ENCODE data around the gene NCLN.
"Not testable (repeated sequence)": the region's sequence is repeated elsewhere in the genome, so short reads cannot be mapped to it uniquely, and the experiment has no call there.

NCLN gene

GRCh38 chr19:3183721-3184641 lies 1.7 kb upstream of the NCLN start:
- DNase-seq (ENCODE audit: low read depth) = no peak

- no peak for DNase-seq (ENCODE audit: low read depth)
Measured at GRCh38 chr19:3184847-3185460, 776 bp upstream of the NCLN start.

GRCh38 chr19:3186160-3186688 lies 494 bp downstream of the NCLN start:
- no peak for DNase-seq (ENCODE audit: low read depth)

- DNase-seq (ENCODE audit: low read depth) = no peak
Measured at GRCh38 chr19:3186891-3187661, 1.3 kb downstream of the NCLN start.

- no peak for DNase-seq (ENCODE audit: low read depth)
Measured at GRCh38 chr19:3187662-3188511, 2.2 kb downstream of the NCLN start.

DNA sequence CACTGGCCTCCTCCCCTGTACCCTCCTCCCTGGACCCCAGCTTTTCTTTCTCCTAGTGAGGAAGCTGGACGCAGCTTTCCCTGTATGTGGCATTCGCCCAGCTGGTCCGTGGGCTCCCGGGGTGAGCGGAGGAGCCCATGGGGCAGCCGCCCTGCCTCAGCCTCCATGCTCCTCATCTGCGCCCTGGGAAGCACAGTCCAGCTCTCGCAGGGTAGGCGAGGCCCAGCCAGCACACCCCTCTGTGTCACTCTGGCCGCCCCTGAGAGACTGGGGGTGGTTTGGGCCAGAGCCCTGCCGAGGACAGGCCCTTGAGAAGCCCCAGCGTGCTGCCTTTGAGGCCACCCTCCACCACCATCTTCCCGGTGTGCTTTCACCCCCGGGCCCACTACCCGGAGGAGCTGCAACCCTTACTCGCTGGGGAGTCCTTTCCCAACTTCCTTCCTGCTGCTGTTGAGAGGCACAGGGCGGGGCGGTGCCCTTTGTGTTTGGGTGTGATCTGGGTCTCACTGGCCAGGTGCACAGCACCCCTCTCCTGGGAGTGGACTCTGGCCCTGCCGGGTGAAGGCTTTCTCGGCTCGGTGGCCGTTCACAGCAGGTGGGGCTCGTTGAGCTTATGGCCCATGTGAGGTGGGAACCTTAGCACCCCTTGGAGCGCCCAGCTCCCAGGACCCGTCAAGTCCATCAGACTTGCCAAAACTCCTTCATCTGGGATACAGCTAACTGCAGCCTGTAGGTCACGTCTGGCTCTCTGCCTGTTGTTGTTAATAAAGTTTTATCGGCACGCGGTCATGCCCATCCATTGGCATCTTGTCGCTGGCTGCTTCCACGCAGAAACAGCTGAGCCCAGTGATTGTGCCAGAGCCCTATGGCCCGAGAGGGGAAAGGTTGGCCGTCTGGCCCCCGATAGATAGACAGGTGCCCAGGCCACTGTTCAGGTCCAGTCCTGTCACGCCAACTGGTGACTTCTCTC lies 3.2 kb downstream of the NCLN start:
- no peak for DNase-seq (ENCODE audit: low read depth)

GRCh38 chr19:3189702-3190469 lies 4.2 kb downstream of the NCLN start:
- no peak for DNase-seq (ENCODE audit: low read depth)

DNA sequence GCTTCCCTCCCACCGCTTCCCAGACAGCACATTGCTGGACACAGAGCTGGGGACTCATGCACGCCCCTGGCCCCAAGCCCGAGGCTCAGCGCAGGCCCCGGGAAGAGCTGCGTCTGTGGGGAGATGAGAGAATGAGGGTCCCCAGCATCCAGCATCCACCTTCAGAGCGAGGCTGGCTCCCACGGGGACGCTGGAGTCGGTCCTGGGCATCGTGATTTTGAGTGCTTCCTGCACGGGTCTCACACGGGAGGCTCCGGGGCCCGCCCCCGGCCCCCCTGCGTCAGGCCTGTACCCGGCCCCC lies 4.7 kb downstream of the NCLN start:
- no peak for DNase-seq (ENCODE audit: low read depth)

- DNase-seq (ENCODE audit: low read depth) = no peak
Measured at GRCh38 chr19:3190921-3191805, 5.4 kb downstream of the NCLN start.

- not testable (repeated sequence) for DNase-seq (ENCODE audit: low read depth)
Measured at GRCh38 chr19:3191806-3192104, 6.0 kb downstream of the NCLN start.

GRCh38 chr19:3192228-3192635 lies 6.5 kb downstream of the NCLN start:
- DNase-seq (ENCODE audit: low read depth) = no peak

DNA sequence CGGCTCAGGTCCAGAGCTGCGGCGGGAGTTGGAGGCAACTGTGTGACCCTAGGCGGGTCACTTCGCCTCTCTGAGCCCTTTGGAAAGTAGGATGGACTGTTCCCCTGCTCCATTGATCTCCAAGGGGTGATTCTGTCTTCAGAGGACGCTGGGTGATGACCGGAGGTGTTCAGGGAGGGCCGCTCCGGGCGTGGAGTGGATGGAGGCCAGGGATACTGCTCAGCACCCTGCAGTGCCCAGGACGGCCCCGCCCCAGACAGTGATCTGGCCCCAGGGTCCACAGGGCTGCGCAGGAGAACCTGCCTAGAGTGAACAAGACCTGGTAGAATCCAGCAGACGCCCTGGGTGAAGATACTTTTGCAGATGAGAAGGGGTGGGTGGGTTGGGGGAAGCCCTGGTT lies 7.0 kb downstream of the NCLN start:
- DNase-seq (ENCODE audit: low read depth) = no peak

GRCh38 chr19:3193256-3194105 lies 7.8 kb downstream of the NCLN start:
- no peak for DNase-seq (ENCODE audit: low read depth)

DNA sequence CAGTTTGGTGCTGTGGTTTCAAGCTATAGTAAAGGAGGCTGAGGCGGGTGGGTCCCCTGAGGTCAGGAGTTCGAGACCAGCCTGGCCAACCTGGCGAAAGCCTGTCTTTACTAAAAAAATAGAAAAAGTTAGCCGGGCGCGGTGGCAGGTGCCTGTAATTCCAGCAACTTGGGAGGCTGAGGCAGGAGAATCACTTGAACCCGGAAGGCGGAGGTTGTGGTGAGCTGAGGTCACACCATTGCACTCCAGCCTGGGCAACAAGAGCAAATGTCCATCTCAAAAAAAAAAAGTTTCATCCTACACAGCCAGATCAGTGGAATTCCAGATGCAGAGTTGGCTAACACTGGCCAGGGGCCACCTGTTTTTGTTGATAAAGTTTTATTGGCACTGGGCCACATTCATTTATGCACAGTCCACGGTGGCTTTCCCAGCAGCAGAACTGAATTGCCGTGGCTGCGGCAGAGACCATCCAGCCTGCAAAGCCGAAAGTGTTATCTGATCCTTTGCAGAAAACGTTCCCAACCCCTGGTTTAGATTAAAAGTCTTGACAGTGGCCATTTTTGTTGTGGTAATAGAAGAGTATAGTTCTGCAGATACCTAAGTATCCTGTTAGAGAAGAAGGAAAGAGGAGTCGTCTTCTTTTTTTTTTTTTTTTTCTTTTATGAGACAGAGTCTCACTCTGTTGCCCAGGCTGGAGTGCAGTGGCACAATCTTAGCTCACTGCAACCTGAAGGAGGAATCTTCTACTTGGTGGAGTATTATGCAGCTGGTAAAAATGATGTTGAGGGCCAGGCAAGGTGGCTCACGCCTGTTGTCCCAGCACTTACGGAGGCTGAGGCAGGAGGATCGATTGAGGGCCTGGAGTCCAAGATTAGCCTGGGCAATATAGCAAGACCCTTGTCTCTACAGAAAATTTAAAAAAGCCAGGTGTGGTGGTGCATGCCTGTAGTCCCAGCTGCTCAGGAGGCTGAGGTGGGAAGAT lies 8.7 kb downstream of the NCLN start:
- DNase-seq (ENCODE audit: low read depth) = no peak

GRCh38 chr19:3196064-3196932 lies 10.6 kb downstream of the NCLN start:
- DNase-seq (ENCODE audit: low read depth) = no peak

DNA sequence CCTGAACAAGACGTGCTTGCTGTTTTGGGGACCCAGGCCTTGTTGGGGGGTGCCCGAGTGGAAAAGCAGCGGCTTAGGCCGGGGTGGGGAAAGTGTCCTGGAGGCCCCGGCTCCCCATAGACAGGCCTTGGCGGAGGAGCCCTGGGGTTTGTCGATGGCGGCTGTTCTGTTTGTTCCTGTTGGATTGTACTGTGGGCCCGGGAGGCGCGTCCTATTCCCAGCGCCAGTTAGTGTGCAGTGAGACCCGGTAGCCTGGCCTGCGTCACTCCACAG lies 11.1 kb downstream of the NCLN start:
- DNase-seq (ENCODE audit: low read depth) = no peak

Measured in GM04504 (cell line).